Heart left ventricle (tissue), 13 donors: ENCODE measurements around the gene UQCC2.

ENCODE experiments used
- POLR2A ChIP-seq, 2 donors: fragments of 450-650 bp; IDR thresholded peaks; one replicate each; pipeline ENCODE4 v1.6.1; 2017; ENCODE audit warnings: antibody characterized with exemption in 2 of 2, mild to moderate bottlenecking in 2 of 2, moderate library complexity in 2 of 2
- TF ChIP-seq, protein P1 (sequence below), 12 donors: fragments of 200-600 bp; sonication (generic) in 4 of 12; IDR thresholded peaks; one replicate each; pipeline versions ENCODE4 v1.5.0 to v1.8.0; 2018 to 2022; ENCODE audit warnings: antibody characterized with exemption in 12 of 12, mild to moderate bottlenecking in 5 of 12
- donor health status: ischemic (EF 13 %, LVEDD 7.1; RV severe dilation, severe dysfunction).
- donor health status: DM: no; HTN: yes; CAD: no.
- donor health status: DM: no; HTN: no; CAD: no.
- donor health status: ischemic (EF 25% LVEDD 6.9; RV normal size, moderate dysfunction).
- donor health status: ischemic (EF 25% LVEDD 5.7; RV mildly dilated, moderate dysfunction).
- donor health status: ischemic (EF 35%, LVEDD 5.7; RV mildly dilated, moderate dysfunction).
- donor health status: nonischemic (EF 11% LVEDD 7.7; RV severe dilation, severe dysfunction).
- donor health status: DM: yes; HTN: yes; CAD: no.
- donor health status: PGD.
- donor health status: ischemic (EF 29% LVEDD 5.4; RV normal size, mild dysfunction).
- donor health status: nonischemic (EF 23%, LVEDD 6.1; RV moderate dilation, normal function).

DNA sequence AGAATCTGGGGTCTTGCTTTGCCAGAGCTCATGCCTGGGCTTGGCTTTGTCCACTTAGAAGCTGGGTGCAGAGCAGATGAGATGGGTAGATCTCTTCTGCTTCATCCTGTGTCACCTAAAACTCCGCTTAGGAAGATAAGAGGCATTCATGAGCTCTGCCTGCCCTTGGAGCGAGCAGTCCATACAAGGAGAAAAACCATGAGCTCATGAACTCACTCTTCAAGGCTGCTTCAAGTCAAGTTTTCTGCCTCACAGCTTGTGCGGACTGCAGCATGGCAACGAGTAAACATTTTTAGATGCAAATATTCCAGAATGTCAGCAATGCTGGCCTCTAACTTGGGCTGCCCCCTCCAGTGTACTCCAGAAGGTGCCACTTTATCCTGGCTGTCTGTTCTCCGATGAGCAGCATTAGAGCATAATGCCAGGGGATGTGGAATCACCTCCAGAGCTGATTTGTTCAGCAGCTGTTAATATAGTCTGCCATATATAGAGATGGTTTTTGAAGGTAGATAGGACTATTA, 10.7 kb upstream of the UQCC2 start:
- TF ChIP-seq, protein P1, sequence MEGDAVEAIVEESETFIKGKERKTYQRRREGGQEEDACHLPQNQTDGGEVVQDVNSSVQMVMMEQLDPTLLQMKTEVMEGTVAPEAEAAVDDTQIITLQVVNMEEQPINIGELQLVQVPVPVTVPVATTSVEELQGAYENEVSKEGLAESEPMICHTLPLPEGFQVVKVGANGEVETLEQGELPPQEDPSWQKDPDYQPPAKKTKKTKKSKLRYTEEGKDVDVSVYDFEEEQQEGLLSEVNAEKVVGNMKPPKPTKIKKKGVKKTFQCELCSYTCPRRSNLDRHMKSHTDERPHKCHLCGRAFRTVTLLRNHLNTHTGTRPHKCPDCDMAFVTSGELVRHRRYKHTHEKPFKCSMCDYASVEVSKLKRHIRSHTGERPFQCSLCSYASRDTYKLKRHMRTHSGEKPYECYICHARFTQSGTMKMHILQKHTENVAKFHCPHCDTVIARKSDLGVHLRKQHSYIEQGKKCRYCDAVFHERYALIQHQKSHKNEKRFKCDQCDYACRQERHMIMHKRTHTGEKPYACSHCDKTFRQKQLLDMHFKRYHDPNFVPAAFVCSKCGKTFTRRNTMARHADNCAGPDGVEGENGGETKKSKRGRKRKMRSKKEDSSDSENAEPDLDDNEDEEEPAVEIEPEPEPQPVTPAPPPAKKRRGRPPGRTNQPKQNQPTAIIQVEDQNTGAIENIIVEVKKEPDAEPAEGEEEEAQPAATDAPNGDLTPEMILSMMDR (IDR thresholded peaks at IDR 0.05) = no peak
- no peak for TF ChIP-seq POLR2A (IDR thresholded peaks at IDR 0.05)
